Measurements from ENCODE around the gene FRRS1.

GRCh38 chr1:99672038-99672437 lies 94.4 kb downstream of the FRRS1 start:
- TF ChIP-seq CTCF (conservative IDR thresholded peaks at IDR 0.05) = no peak
- TF ChIP-seq ZFX (IDR thresholded peaks at IDR 0.05) = no peak

Measured in C4-2B (cell line).